Mesothelial cell of epicardium (in vitro differentiated cells): Measurements from ENCODE around the gene PCDHA1. TPM values are rescaled to one million over a fixed set of nuclear protein-coding genes. Genes with fewer than 3 reads are reported as not detected.
"Not testable (repeated sequence)": the region's sequence is repeated elsewhere in the genome, so short reads cannot be mapped to it uniquely, and the experiment has no call there.

ENCODE experiments used
- DNase-seq, 2 experiments: peaks; one replicate each; pipeline ENCODE4 v3.0.0; 2021; ENCODE audit warnings: low spot score in 2 of 2; ENCODE audit not compliant: unreplicated experiment in 2 of 2
- H3K27ac Mint-ChIP-seq: 2 replicates; pipeline ENCODE4 v1.8.0; 2021; ENCODE audit warnings: mixed read lengths
- H3K27me3 Mint-ChIP-seq: 2 replicates; pipeline ENCODE4 v1.8.0; 2021; ENCODE audit warnings: low read depth, mixed read lengths
- H3K36me3 Mint-ChIP-seq: 2 replicates; pipeline ENCODE4 v1.8.0; 2021; ENCODE audit warnings: mixed read lengths
- H3K4me1 Mint-ChIP-seq: 2 replicates; pipeline ENCODE4 v1.8.0; 2021; ENCODE audit warnings: mixed read lengths
- H3K4me3 Mint-ChIP-seq: 2 replicates; pipeline ENCODE4 v1.8.0; 2021; ENCODE audit warnings: mild to moderate bottlenecking, moderate library complexity, mixed read lengths
- H3K9me3 Mint-ChIP-seq: 2 replicates; pipeline ENCODE4 v1.8.0; 2021; ENCODE audit warnings: mixed read lengths
- CTCF ChIP-seq: fragments of 200-600 bp; sonication (generic); IDR thresholded peaks from one replicate; pipeline ENCODE4 v1.5.0; 2021; ENCODE audit warnings: antibody characterized with exemption; ENCODE audit not compliant: unreplicated experiment
- total RNA-seq: library from RNA; stranded (reverse); gene quantifications from 3 replicates; pipeline ENCODE4 v1.2.1, GENCODE V29; 2021

PCDHA1 gene
- total RNA-seq, 1 donor from 2014 or later = not detected

- Mint-ChIP-seq H3K4me1 (no peaks in the 10 kb centered on the region), H3K27me3 (no peaks in the 10 kb centered on the region), H3K9me3 (peaks cover 71% of the 10 kb centered on the region), H3K4me3 (no peak overlapping the region), H3K27ac (no peak overlapping the region), H3K36me3 (peaks cover 10% of the 10 kb centered on the region)
- TF ChIP-seq CTCF = no peak
- no peak for DNase-seq
Observed at GRCh38 chr5:140767444-140767843, 18.5 kb upstream of the PCDHA1 start.

- H3K27me3 Mint-ChIP-seq = no peaks in the 10 kb centered on the region
Observed at GRCh38 chr5:140780512-140780911, 5.4 kb upstream of the PCDHA1 start.

GRCh38 chr5:140787422-140787821 is 1.5 kb downstream of the PCDHA1 start:
- peaks cover 53% of the 10 kb centered on the region for H3K9me3 Mint-ChIP-seq
- H3K36me3 Mint-ChIP-seq, H3K27ac Mint-ChIP-seq, H3K4me1 Mint-ChIP-seq, DNase-seq, H3K4me3 Mint-ChIP-seq, H3K27me3 Mint-ChIP-seq: not testable (repeated sequence)

More at GRCh38 chr5:140780512-140780911, 5.4 kb upstream of the PCDHA1 start:
- Mint-ChIP-seq H3K36me3 (peaks cover 9% of the 10 kb centered on the region), H3K4me1 (no peaks in the 10 kb centered on the region), H3K4me3 (no peak overlapping the region), H3K9me3 (peaks cover 80% of the 10 kb centered on the region), H3K27ac (no peak overlapping the region)
- DNase-seq = no peak
- no peak for TF ChIP-seq CTCF

GRCh38 chr5:140787849-140788504 is 2.0 kb downstream of the PCDHA1 start:
- not testable (repeated sequence) for DNase-seq, H3K27me3 Mint-ChIP-seq, H3K27ac Mint-ChIP-seq, H3K4me3 Mint-ChIP-seq, H3K4me1 Mint-ChIP-seq
- peaks cover 53% of the 10 kb centered on the region for H3K9me3 Mint-ChIP-seq
- peaks cover 13% of the 10 kb centered on the region for H3K36me3 Mint-ChIP-seq

GRCh38 chr5:140791089-140791488 is 5.1 kb downstream of the PCDHA1 start:
- no peak for TF ChIP-seq CTCF
- no peak for DNase-seq
- Mint-ChIP-seq H3K27me3 (no peaks in the 10 kb centered on the region), H3K36me3 (peaks cover 21% of the 10 kb centered on the region), H3K4me3 (no peak overlapping the region), H3K9me3 (peaks cover 49% of the 10 kb centered on the region), H3K27ac (no peak overlapping the region), H3K4me1 (no peaks in the 10 kb centered on the region)

GRCh38 chr5:140794595-140795258 is 8.8 kb downstream of the PCDHA1 start, which contains the start of gene PCDHA2:
Gene PCDHA2, plus strand, starts transcription at chr5:140794852.
- no peak within 1 kb of the TSS for H3K27ac Mint-ChIP-seq
- H3K27me3 Mint-ChIP-seq = no peaks in the 10 kb centered on the region
- H3K36me3 Mint-ChIP-seq = peaks cover 23% of the 10 kb centered on the region
- peaks cover 44% of the 10 kb centered on the region for H3K9me3 Mint-ChIP-seq
- no peaks in the 10 kb centered on the region for H3K4me1 Mint-ChIP-seq
- peak within 1 kb of the TSS; percentile 49 for H3K4me3 Mint-ChIP-seq
- no peak for DNase-seq
- TF ChIP-seq CTCF = no peak
